Measurements from ENCODE around the gene RRP15. TPM values are rescaled to one million over a fixed set of nuclear protein-coding genes. Genes with fewer than 3 reads are reported as not detected.

Gene RRP15
- total and polyA plus RNA-seq, 2 of the 8 experiments (the other 6 are each of a cell fraction or from before 2014, with no cell fraction given), result 3.7 to 52.8 TPM

- H3K4me1 ChIP-seq (replicated peaks in 1 of 4; ENCODE audit: control insufficient read depth in 3 of 4, insufficient read depth in 4 of 4, low read length in 3 of 4), result peaks cover 0 to 2% (median 0%) of the 10 kb centered on the region in 4 experiments; a peak in 1 of 7 replicates
- H3K79me1 ChIP-seq (ENCODE audit: low read depth, low read length), result no peaks in the 10 kb centered on the region
- no peak overlapping the region for H3K18ac ChIP-seq (ENCODE audit: extremely low read depth, low read length)
- no peak overlapping the region for H2BK20ac ChIP-seq (ENCODE audit: low read length)
- H2BK15ac ChIP-seq (ENCODE audit: low read length), result no peak overlapping the region
- H3K4ac ChIP-seq (replicated peaks; ENCODE audit: insufficient read length, low read depth, low read length), result no peak overlapping the region
- ChIA-PET CTCF (ENCODE audit: partially characterized antibody) (interaction anchor here (0.9 kb wide), 2 partner anchors 12 to 40 kb away, joined by 3 read pairs; no protein-coding TSS in a partner anchor), POLR2A (ENCODE audit: partially characterized antibody) (no interaction called here)
- no peak overlapping the region for H3K56ac ChIP-seq (replicated peaks; ENCODE audit: insufficient read length, low read depth, low read length)
- 95% methylated on average over 2 of the region's 2 CpGs; no CpG with 5 or more reads in 1 of the 2 experiments for WGBS, 2 experiments (ENCODE audit: extremely low coverage in 1 of 2, insufficient coverage in 1 of 2, insufficient read length in 1 of 2, insufficient replicate concordance in 2 of 2, low coverage in 1 of 2, low lambda C conversion rate in 2 of 2, missing lambda C conversion rate in 1 of 2)
- no peaks in the 10 kb centered on the region for H3K23me2 ChIP-seq (ENCODE audit: low read depth, low read length)
- H3K9me3 ChIP-seq (ENCODE audit: insufficient read depth in 2 of 2, low read depth in 1 of 2, low read length in 1 of 2), result no peaks in the 10 kb centered on the region
- H2BK120ac ChIP-seq (replicated peaks; ENCODE audit: low read depth, low read length), result no peak overlapping the region
- no peak overlapping the region for H2AK5ac ChIP-seq (ENCODE audit: low read depth, low read length)
- H2BK12ac ChIP-seq (ENCODE audit: low read depth, low read length), result no peak overlapping the region
- no peak overlapping the region for H3K9ac ChIP-seq (replicated peaks in 1 of 4; ENCODE audit: extremely low read depth in 1 of 4, low read depth in 3 of 4, low read length in 3 of 4)
- no peak for FAIRE-seq
- no peaks in the 10 kb centered on the region for H4K20me1 ChIP-seq (replicated peaks in 1 of 2; ENCODE audit: control insufficient read depth in 1 of 2, insufficient read depth in 2 of 2, low read length in 2 of 2)
- no peak overlapping the region for H2AFZ ChIP-seq (ENCODE audit: low read length)
- no peak for DNase-seq (ENCODE audit: low read depth in 1 of 2, low spot score in 2 of 2)
- H2BK5ac ChIP-seq (ENCODE audit: low read depth, low read length), result no peak overlapping the region
- no peak overlapping the region for H3K14ac ChIP-seq (ENCODE audit: insufficient read length)
- H3K36me3 ChIP-seq (ENCODE audit: control insufficient read depth in 2 of 4, insufficient read depth in 4 of 4, low read length in 3 of 4), result no peaks in the 10 kb centered on the region
- no peak overlapping the region for H3K4me3 ChIP-seq (ENCODE audit: extremely low read depth in 1 of 4, insufficient read depth in 2 of 4, low read depth in 3 of 4, low read length in 4 of 4)
- no peak overlapping the region for H3K27ac ChIP-seq (ENCODE audit: low read depth, low read length)
- no peaks in the 10 kb centered on the region for H3K27me3 ChIP-seq (replicated peaks in 1 of 4; ENCODE audit: control insufficient read depth in 3 of 4, extremely low read depth in 1 of 4, insufficient read depth in 3 of 4, low read length in 3 of 4)
- no peak overlapping the region for H3K4me2 ChIP-seq (ENCODE audit: insufficient read depth in 1 of 2, low read depth in 2 of 2, low read length in 2 of 2)
- no peak overlapping the region for H4K5ac ChIP-seq (ENCODE audit: insufficient read length, low read depth, low read length)
- H3K23ac ChIP-seq (ENCODE audit: insufficient read length), result no peak overlapping the region
- no peak overlapping the region for H4K91ac ChIP-seq (replicated peaks; ENCODE audit: insufficient read length, low read length)
- no peaks in the 10 kb centered on the region for H3K79me2 ChIP-seq (ENCODE audit: control insufficient read depth in 1 of 2, insufficient read depth in 2 of 2, low read length in 2 of 2)
- no peak overlapping the region for H4K8ac ChIP-seq (ENCODE audit: extremely low read depth, insufficient read depth, low read length)
- no peak for TF ChIP-seq NANOG (IDR thresholded peaks at IDR 0.05; ENCODE audit: insufficient read depth, low read depth, low read length, poor library complexity, severe bottlenecking)
- TF ChIP-seq TCF12 (IDR thresholded peaks at IDR 0.05; ENCODE audit: low read depth, low read length), result no peak
- no peak for TF ChIP-seq JUN (IDR thresholded peaks at IDR 0.05; ENCODE audit: low read depth, low read length)
- no peak for TF ChIP-seq CBX5 (IDR thresholded peaks at IDR 0.05; ENCODE audit: low read depth, low read length)
- no peak for TF ChIP-seq BACH1 (IDR thresholded peaks at IDR 0.05; ENCODE audit: low read length)
- TF ChIP-seq HDAC2 (IDR thresholded peaks at IDR 0.05; ENCODE audit: borderline replicate concordance in 1 of 2, low read depth in 2 of 2, low read length in 2 of 2), result no peak
- no peak for TF ChIP-seq CTCF (IDR thresholded peaks at IDR 0.05; ENCODE audit: control extremely low read depth in 1 of 3, insufficient read depth in 1 of 3, low read depth in 1 of 3, low read length in 3 of 3)
- no peak for TF ChIP-seq RAD21 (IDR thresholded peaks at IDR 0.05 in 1 of 2, conservative IDR thresholded peaks at IDR 0.05 in 1 of 2; ENCODE audit: low read depth in 2 of 2, low read length in 2 of 2)
- no peak for TF ChIP-seq GTF2F1 (IDR thresholded peaks at IDR 0.05; ENCODE audit: borderline replicate concordance, low read depth, low read length)
Observed at GRCh38 chr1:218369688-218370511, 84.8 kb downstream of the RRP15 start.

Measured in H1 (cell line).